HG02763 (cell line): Measurements from ENCODE around the gene CCSER1.

Experiments used
- ATAC-seq: cut with Tn5 transposase; IDR thresholded peaks from one replicate; pipeline ENCODE4 v1.9.1; 2021; ENCODE audit warnings: mild to moderate bottlenecking, moderate library complexity; ENCODE audit not compliant: unreplicated experiment

Gene CCSER1

GRCh38 chr4:90189178-90189577, 62.0 kb downstream of the CCSER1 start:
- no peak for ATAC-seq

- no peak for ATAC-seq
These were observed 62.8 kb downstream of the CCSER1 start for GRCh38 chr4:90189946-90190345.

GRCh38 chr4:90190525-90190924, 63.3 kb downstream of the CCSER1 start:
- ATAC-seq: no peak

GRCh38 chr4:90198086-90198847, 71.1 kb downstream of the CCSER1 start:
- no peak for ATAC-seq

- no peak for ATAC-seq
These were observed 80.8 kb downstream of the CCSER1 start for GRCh38 chr4:90207887-90208454.

- no peak for ATAC-seq
These were observed 82.7 kb downstream of the CCSER1 start for GRCh38 chr4:90209922-90210321.

GRCh38 chr4:90211174-90211573, 84.0 kb downstream of the CCSER1 start:
- no peak for ATAC-seq

GRCh38 chr4:90215286-90215685, 88.1 kb downstream of the CCSER1 start:
- peak; percentile 63 for ATAC-seq

- ATAC-seq: no peak
These were observed 92.6 kb downstream of the CCSER1 start for GRCh38 chr4:90219822-90220221.

- ATAC-seq: no peak
These were observed 93.3 kb downstream of the CCSER1 start for GRCh38 chr4:90220459-90220858.

GRCh38 chr4:90226734-90227133, 99.5 kb downstream of the CCSER1 start:
- no peak for ATAC-seq

GRCh38 chr4:90227177-90227576, 100.0 kb downstream of the CCSER1 start:
- no peak for ATAC-seq

- ATAC-seq: no peak
These were observed 107.8 kb downstream of the CCSER1 start for GRCh38 chr4:90234916-90235547.

- ATAC-seq: no peak
These were observed 110.7 kb downstream of the CCSER1 start for GRCh38 chr4:90237751-90238530.

- ATAC-seq: no peak
These were observed 113.1 kb downstream of the CCSER1 start for GRCh38 chr4:90240333-90240732.

- ATAC-seq: no peak
These were observed 113.8 kb downstream of the CCSER1 start for GRCh38 chr4:90241008-90241407.

- ATAC-seq: no peak
These were observed 118.6 kb downstream of the CCSER1 start for GRCh38 chr4:90245837-90246236.

- ATAC-seq: no peak
These were observed 119.6 kb downstream of the CCSER1 start for GRCh38 chr4:90246816-90247215.

GRCh38 chr4:90254357-90254756, 127.2 kb downstream of the CCSER1 start:
- no peak for ATAC-seq

GRCh38 chr4:90274175-90274574, 147.0 kb downstream of the CCSER1 start:
- ATAC-seq: no peak

- no peak for ATAC-seq
These were observed 153.8 kb downstream of the CCSER1 start for GRCh38 chr4:90280954-90281353.
